ENCODE results near the gene CENPVL1.

Gene CENPVL1

GRCh38 chrX:51737091-51737490 lies 26.8 kb downstream of the CENPVL1 start:
- Histone ChIP-seq H3K9me3 (ENCODE audit: insufficient read depth, low read length, severe bottlenecking) (no peaks in the 10 kb centered on the region), H3K4me2 (ENCODE audit: insufficient read depth, low read length) (no peak overlapping the region), H3K27me3 (ENCODE audit: insufficient read depth, low read length, poor library complexity) (no peaks in the 10 kb centered on the region), H3K4me3 (ENCODE audit: low read depth in 1 of 2, low read length in 2 of 2) (no peak overlapping the region), H3K36me3 (ENCODE audit: insufficient read depth, low read length) (no peaks in the 10 kb centered on the region), H3K79me2 (ENCODE audit: insufficient read depth, low read length) (no peaks in the 10 kb centered on the region), H3K4me1 (ENCODE audit: insufficient read depth, low read length) (no peaks in the 10 kb centered on the region), H2AFZ (ENCODE audit: low read depth, low read length) (no peak overlapping the region), H4K20me1 (ENCODE audit: insufficient read depth, low read length) (no peaks in the 10 kb centered on the region), H3K9ac (ENCODE audit: low read depth, low read length) (no peak overlapping the region), H3K27ac (ENCODE audit: low read length) (no peak overlapping the region)
- ATAC-seq (ENCODE audit: insufficient read depth, low read depth) (no peak), DNase-seq (no peak)
- TF ChIP-seq CTCF (IDR thresholded peaks at IDR 0.05; ENCODE audit: borderline replicate concordance, extremely low read depth, low read length, poor library complexity, severe bottlenecking), result no peak
- no peak for TF ChIP-seq EZH2 (IDR thresholded peaks at IDR 0.05; ENCODE audit: borderline replicate concordance, low read depth, low read length, severe bottlenecking)

GRCh38 chrX:51742586-51742985 lies 32.3 kb downstream of the CENPVL1 start:
- Histone ChIP-seq H3K9me3 (ENCODE audit: insufficient read depth, low read length, severe bottlenecking) (peaks cover 3% of the 10 kb centered on the region), H3K4me1 (ENCODE audit: insufficient read depth, low read length) (peaks cover 26% of the 10 kb centered on the region), H3K27ac (ENCODE audit: low read length) (peak overlapping the region; percentile 80), H3K9ac (ENCODE audit: low read depth, low read length) (peak overlapping the region; percentile 79), H3K4me3 (ENCODE audit: low read depth in 1 of 2, low read length in 2 of 2) (peak overlapping the region in 1 of 2 experiments; percentile 82; a peak in 2 of 4 replicates), H3K36me3 (ENCODE audit: insufficient read depth, low read length) (peaks cover 7% of the 10 kb centered on the region), H3K79me2 (ENCODE audit: insufficient read depth, low read length) (peaks cover 23% of the 10 kb centered on the region), H4K20me1 (ENCODE audit: insufficient read depth, low read length) (peaks cover 6% of the 10 kb centered on the region; the same call in 1 of the 2 replicates), H3K27me3 (ENCODE audit: insufficient read depth, low read length, poor library complexity) (no peaks in the 10 kb centered on the region), H3K4me2 (ENCODE audit: insufficient read depth, low read length) (peak overlapping the region; percentile 72), H2AFZ (ENCODE audit: low read depth, low read length) (peak overlapping the region; percentile 86)
- DNase-seq (peak; percentile 5), ATAC-seq (ENCODE audit: insufficient read depth, low read depth) (no peak)
- TF ChIP-seq EZH2 (IDR thresholded peaks at IDR 0.05; ENCODE audit: borderline replicate concordance, low read depth, low read length, severe bottlenecking), result no peak
- TF ChIP-seq CTCF (IDR thresholded peaks at IDR 0.05; ENCODE audit: borderline replicate concordance, extremely low read depth, low read length, poor library complexity, severe bottlenecking), result no peak

- Histone ChIP-seq H3K27me3 (ENCODE audit: insufficient read depth, low read length, poor library complexity) (no peaks in the 10 kb centered on the region), H3K79me2 (ENCODE audit: insufficient read depth, low read length) (peaks cover 23% of the 10 kb centered on the region), H3K36me3 (ENCODE audit: insufficient read depth, low read length) (peaks cover 7% of the 10 kb centered on the region), H3K4me3 (ENCODE audit: low read depth in 1 of 2, low read length in 2 of 2) (peak within 1 kb of the TSS; percentile 58 to 82; a peak in 3 of 4 replicates), H2AFZ (ENCODE audit: low read depth, low read length) (peak within 1 kb of the TSS; percentile 86), H3K27ac (ENCODE audit: low read length) (peak within 1 kb of the TSS; percentile 80), H3K4me2 (ENCODE audit: insufficient read depth, low read length) (peak within 1 kb of the TSS; percentile 72), H3K9ac (ENCODE audit: low read depth, low read length) (peak within 1 kb of the TSS; percentile 79), H3K9me3 (ENCODE audit: insufficient read depth, low read length, severe bottlenecking) (peaks cover 3% of the 10 kb centered on the region), H3K4me1 (ENCODE audit: insufficient read depth, low read length) (peaks cover 26% of the 10 kb centered on the region), H4K20me1 (ENCODE audit: insufficient read depth, low read length) (peaks cover 6% of the 10 kb centered on the region; the same call in 1 of the 2 replicates)
- TF ChIP-seq CTCF (IDR thresholded peaks at IDR 0.05; ENCODE audit: borderline replicate concordance, extremely low read depth, low read length, poor library complexity, severe bottlenecking) (no peak), EZH2 (IDR thresholded peaks at IDR 0.05; ENCODE audit: borderline replicate concordance, low read depth, low read length, severe bottlenecking) (no peak)
- peak; percentile 81 for DNase-seq
- ATAC-seq (ENCODE audit: insufficient read depth, low read depth), result peak; percentile 97
These were observed 33.1 kb downstream of the CENPVL1 start, which contains the start of gene GSPT2 for GRCh38 chrX:51743179-51743957. GSPT2 (plus strand) TSS chrX:51743442; CDS start chrX:51743627, 185 bp downstream.
